SH-SY5Y (cell line): Measurements from ENCODE around the gene LAMC3.

Experiments
- GATA2 ChIP-seq: IDR thresholded peaks from 2 replicates; pipeline ENCODE4 v1.6.1; 2011; ENCODE audit warnings: mild to moderate bottlenecking, low read depth, low read length
- GATA3 ChIP-seq: IDR thresholded peaks from 2 replicates; pipeline ENCODE4 v1.6.1; 2011; ENCODE audit warnings: low read depth, mild to moderate bottlenecking, low read length, moderate library complexity

LAMC3 gene

GRCh38 chr9:131031005-131031641 lies 22.1 kb downstream of the LAMC3 start:
- TF ChIP-seq GATA2 (no peak), GATA3 (no peak)

- TF ChIP-seq GATA2 (no peak), GATA3 (no peak)
Observed at GRCh38 chr9:131031642-131032005, 22.6 kb downstream of the LAMC3 start.

- TF ChIP-seq GATA2 (no peak), GATA3 (no peak)
Observed at GRCh38 chr9:131032384-131032783, 23.4 kb downstream of the LAMC3 start.

GRCh38 chr9:131033269-131034224 lies 24.6 kb downstream of the LAMC3 start:
- TF ChIP-seq GATA2 (no peak), GATA3 (no peak)

- TF ChIP-seq GATA3: no peak
- no peak for TF ChIP-seq GATA2
Observed at GRCh38 chr9:131034268-131034667, 25.3 kb downstream of the LAMC3 start.

- TF ChIP-seq GATA3 (no peak), GATA2 (no peak)
Observed at GRCh38 chr9:131035548-131035947, 26.6 kb downstream of the LAMC3 start.

- TF ChIP-seq GATA3 (no peak), GATA2 (no peak)
Observed at GRCh38 chr9:131036071-131036470, 27.1 kb downstream of the LAMC3 start.

GRCh38 chr9:131036529-131037334 lies 27.8 kb downstream of the LAMC3 start:
- no peak for TF ChIP-seq GATA2
- TF ChIP-seq GATA3: no peak

- no peak for TF ChIP-seq GATA2
- no peak for TF ChIP-seq GATA3
Observed at GRCh38 chr9:131037335-131038255, 28.6 kb downstream of the LAMC3 start.

- no peak for TF ChIP-seq GATA3
- no peak for TF ChIP-seq GATA2
Observed at GRCh38 chr9:131038256-131039128, 29.5 kb downstream of the LAMC3 start.

GRCh38 chr9:131039129-131039954 lies 30.4 kb downstream of the LAMC3 start:
- no peak for TF ChIP-seq GATA2
- no peak for TF ChIP-seq GATA3
